C4-2B (cell line): ENCODE measurements around the gene ADAM33.

Experiments used
- CTCF ChIP-seq: fragments of 450-650 bp; conservative IDR thresholded peaks from 2 replicates; pipeline ENCODE4 v1.5.1; 2017; ENCODE audit warnings: mild to moderate bottlenecking
- ZFX ChIP-seq: fragments of 450-650 bp; IDR thresholded peaks from 2 replicates; pipeline ENCODE4 v1.6.1; 2017

- TF ChIP-seq CTCF = no peak
- no peak for TF ChIP-seq ZFX
These were observed 47.1 kb upstream of the ADAM33 start for GRCh38 chr20:3728876-3729275.
